Mesenchymal stem cell (in vitro differentiated cells and primary cell): ENCODE measurements around the gene SLC9A3.
A peak's percentile ranks its signal among the peaks of the same experiment; 100 is the strongest.

ENCODE experiments used
- DNase-seq: peaks from one replicate; pipeline ENCODE4 v3.0.0-alpha.2; 2013
- H2AFZ ChIP-seq: one replicate; pipeline ENCODE4 v1.6.1; 2013; ENCODE audit warnings: low read depth, mild to moderate bottlenecking, control low read depth, inconsistent platforms, low read length, moderate library complexity
- H2AK5ac ChIP-seq: 2 replicates; pipeline ENCODE4 v1.6.1; 2013; ENCODE audit warnings: low read length, moderate library complexity, mild to moderate bottlenecking, inconsistent platforms; ENCODE audit not compliant: severe bottlenecking
- H2BK120ac ChIP-seq: one replicate; pipeline ENCODE4 v1.6.1; 2013; ENCODE audit warnings: low read depth, mild to moderate bottlenecking, inconsistent platforms, low read length, moderate library complexity
- H2BK12ac ChIP-seq, 2 experiments: one replicate each; pipeline ENCODE4 v1.6.1; 2013; ENCODE audit warnings: inconsistent platforms in 2 of 2, low read length in 2 of 2, mild to moderate bottlenecking in 2 of 2, moderate library complexity in 2 of 2, control low read depth in 1 of 2
- H2BK15ac ChIP-seq: one replicate; pipeline ENCODE4 v1.6.1; 2013; ENCODE audit warnings: mild to moderate bottlenecking, low read depth, inconsistent platforms; ENCODE audit not compliant: poor library complexity, severe bottlenecking
- H2BK5ac ChIP-seq: 2 replicates; pipeline ENCODE4 v1.6.1; 2013; ENCODE audit warnings: low read depth, mild to moderate bottlenecking, low read length, control low read depth, inconsistent platforms; ENCODE audit not compliant: poor library complexity, severe bottlenecking
- H3K14ac ChIP-seq, 2 experiments: one replicate each; pipeline ENCODE4 v1.6.1; 2013; ENCODE audit warnings: inconsistent platforms in 2 of 2, low read length in 2 of 2, control low read depth in 1 of 2, mild to moderate bottlenecking in 1 of 2, moderate library complexity in 1 of 2
- H3K18ac ChIP-seq, 2 experiments: one replicate each; pipeline ENCODE4 v1.6.1; 2013; ENCODE audit warnings: inconsistent platforms in 2 of 2, low read length in 2 of 2, control low read depth in 1 of 2, low read depth in 1 of 2, mild to moderate bottlenecking in 1 of 2
- H3K23ac ChIP-seq, 2 experiments: one replicate each; pipeline ENCODE4 v1.6.1; 2013; ENCODE audit warnings: inconsistent platforms in 2 of 2, low read length in 2 of 2, mild to moderate bottlenecking in 2 of 2, moderate library complexity in 2 of 2, control low read depth in 1 of 2
- H3K27ac ChIP-seq: 2 replicates; pipeline ENCODE4 v1.5.1; 2013; ENCODE audit warnings: mild to moderate bottlenecking, moderate library complexity, low read length, control low read depth, inconsistent platforms; ENCODE audit not compliant: poor library complexity, severe bottlenecking
- H3K27me3 ChIP-seq, 2 experiments: 2 replicates each; pipeline versions ENCODE4 v1.6.1 to v1.7.0; 2013; ENCODE audit warnings: low read length in 2 of 2, mild to moderate bottlenecking in 2 of 2, moderate library complexity in 2 of 2, control low read depth in 1 of 2, inconsistent platforms in 1 of 2; ENCODE audit not compliant: control insufficient read depth in 1 of 2, insufficient read depth in 1 of 2
- H3K36me3 ChIP-seq, 2 experiments: 2 replicates each; pipeline versions ENCODE4 v1.6.1 to v1.7.0; 2013; ENCODE audit warnings: low read length in 2 of 2, control low read depth in 1 of 2, inconsistent platforms in 1 of 2, low read depth in 1 of 2, mild to moderate bottlenecking in 1 of 2; ENCODE audit not compliant: insufficient read depth in 2 of 2, control insufficient read depth in 1 of 2
- H3K4ac ChIP-seq, 2 experiments: one replicate each; pipeline ENCODE4 v1.6.1; 2013; ENCODE audit warnings: inconsistent platforms in 2 of 2, low read length in 2 of 2, mild to moderate bottlenecking in 2 of 2, moderate library complexity in 2 of 2, control low read depth in 1 of 2, low read depth in 1 of 2
- H3K4me1 ChIP-seq: 2 replicates; pipeline ENCODE4 v1.6.1; 2013; ENCODE audit warnings: low read depth, low read length, control low read depth; ENCODE audit not compliant: control insufficient read depth, insufficient read depth
- H3K4me2 ChIP-seq: 2 replicates; pipeline ENCODE4 v1.6.1; 2013; ENCODE audit warnings: low read length, mild to moderate bottlenecking, inconsistent platforms; ENCODE audit not compliant: poor library complexity, severe bottlenecking
- H3K4me3 ChIP-seq, 2 experiments: 2 replicates each; pipeline versions ENCODE4 v1.5.1 to v1.7.0; 2013; ENCODE audit warnings: low read length in 2 of 2, mild to moderate bottlenecking in 2 of 2, control low read depth in 1 of 2, low read depth in 1 of 2; ENCODE audit not compliant: insufficient read depth in 1 of 2
- H3K79me1 ChIP-seq: replicated peaks from 2 replicates; pipeline ENCODE4 v1.6.1; 2013; ENCODE audit warnings: mild to moderate bottlenecking, control low read depth, low read length, inconsistent platforms; ENCODE audit not compliant: poor library complexity, severe bottlenecking
- H3K9ac ChIP-seq: 2 replicates; pipeline ENCODE4 v1.7.0; 2013; ENCODE audit warnings: mild to moderate bottlenecking, low read length, moderate library complexity
- H3K9me3 ChIP-seq: 2 replicates; pipeline ENCODE4 v1.7.0; 2013; ENCODE audit warnings: mild to moderate bottlenecking, low read length; ENCODE audit not compliant: control insufficient read depth
- H4K8ac ChIP-seq: one replicate; pipeline ENCODE4 v1.6.1; 2013; ENCODE audit warnings: inconsistent platforms, mild to moderate bottlenecking, low read length, moderate library complexity
- H4K91ac ChIP-seq: one replicate; pipeline ENCODE4 v1.6.1; 2013; ENCODE audit warnings: mild to moderate bottlenecking, low read length, inconsistent platforms
- WGBS: methylation state at CpG from one replicate; pipeline ENCODE4 v1.1.7; 2013; ENCODE audit warnings: mixed read lengths; 5-methylcytosine and 5-hydroxymethylcytosine counted together

SLC9A3 gene

GRCh38 chr5:451587-452458, 72.4 kb downstream of the SLC9A3 start:
- 98% methylated on average over 5 of the region's 5 CpGs for WGBS
- H2BK12ac ChIP-seq = no peak overlapping the region
- no peak overlapping the region for H3K27ac ChIP-seq
- no peak overlapping the region for H4K91ac ChIP-seq
- peaks cover 52 to 94% of the 10 kb centered on the region in 2 experiments for H3K36me3 ChIP-seq
- no peak overlapping the region for H2BK5ac ChIP-seq
- no peak overlapping the region for H3K23ac ChIP-seq
- no peak overlapping the region for H3K4ac ChIP-seq
- peaks cover 56% of the 10 kb centered on the region for H3K79me1 ChIP-seq
- DNase-seq = no peak
- no peak overlapping the region for H3K4me2 ChIP-seq
- H3K27me3 ChIP-seq = no peaks in the 10 kb centered on the region
- H3K18ac ChIP-seq = no peak overlapping the region
- peak overlapping the region in 1 of 2 experiments; percentile 12 for H3K4me3 ChIP-seq
- H3K14ac ChIP-seq = no peak overlapping the region
- no peak overlapping the region for H2AK5ac ChIP-seq
- no peak overlapping the region for H3K9ac ChIP-seq
- peaks cover 1% of the 10 kb centered on the region for H3K4me1 ChIP-seq
- H2BK120ac ChIP-seq = no peak overlapping the region
- H4K8ac ChIP-seq = no peak overlapping the region
- H2BK15ac ChIP-seq = no peak overlapping the region
- H2AFZ ChIP-seq = no peak overlapping the region
- peaks cover 26% of the 10 kb centered on the region for H3K9me3 ChIP-seq

GRCh38 chr5:449151-449550, 75.1 kb downstream of the SLC9A3 start:
- H3K27me3 ChIP-seq = no peaks in the 10 kb centered on the region
- no peak overlapping the region for H2AK5ac ChIP-seq
- no peak overlapping the region for H2BK5ac ChIP-seq
- no peak overlapping the region for H3K4ac ChIP-seq
- H3K9ac ChIP-seq = no peak overlapping the region
- no peak overlapping the region for H2BK120ac ChIP-seq
- WGBS = 98% methylated on average over 4 of the region's 5 CpGs
- H3K27ac ChIP-seq = no peak overlapping the region
- H3K4me3 ChIP-seq = no peak overlapping the region
- DNase-seq = no peak
- no peak overlapping the region for H3K14ac ChIP-seq
- H3K18ac ChIP-seq = no peak overlapping the region
- no peak overlapping the region for H2AFZ ChIP-seq
- H3K4me2 ChIP-seq = no peak overlapping the region
- H3K79me1 ChIP-seq = peaks cover 54% of the 10 kb centered on the region
- H3K4me1 ChIP-seq = peaks cover 5% of the 10 kb centered on the region
- no peak overlapping the region for H2BK12ac ChIP-seq
- H3K23ac ChIP-seq = no peak overlapping the region
- H3K9me3 ChIP-seq = peaks cover 26% of the 10 kb centered on the region
- no peak overlapping the region for H4K91ac ChIP-seq
- no peak overlapping the region for H2BK15ac ChIP-seq
- no peak overlapping the region for H4K8ac ChIP-seq
- H3K36me3 ChIP-seq = peaks cover 46 to 81% of the 10 kb centered on the region in 2 experiments

GRCh38 chr5:448766-449090, 75.5 kb downstream of the SLC9A3 start:
- Histone ChIP-seq H2BK5ac (no peak overlapping the region), H3K4me1 (peaks cover 9% of the 10 kb centered on the region), H3K27me3 (no peaks in the 10 kb centered on the region), H3K9me3 (peaks cover 26% of the 10 kb centered on the region), H3K4me3 (no peak overlapping the region), H3K23ac (no peak overlapping the region), H4K8ac (no peak overlapping the region), H3K9ac (no peak overlapping the region), H2AK5ac (no peak overlapping the region), H3K4me2 (no peak overlapping the region), H2BK12ac (no peak overlapping the region), H3K79me1 (peaks cover 53% of the 10 kb centered on the region), H2BK15ac (no peak overlapping the region), H2AFZ (no peak overlapping the region), H3K18ac (no peak overlapping the region), H4K91ac (no peak overlapping the region), H3K27ac (no peak overlapping the region), H3K14ac (no peak overlapping the region), H3K4ac (no peak overlapping the region), H2BK120ac (no peak overlapping the region), H3K36me3 (peaks cover 41 to 77% of the 10 kb centered on the region in 2 experiments)
- no peak for DNase-seq
- 98% methylated on average over 12 of the region's 12 CpGs for WGBS

- H3K79me1 ChIP-seq = peaks cover 53% of the 10 kb centered on the region
- H3K27ac ChIP-seq = no peak overlapping the region
- H2AK5ac ChIP-seq = no peak overlapping the region
- H3K18ac ChIP-seq = no peak overlapping the region
- no peak for DNase-seq
- no peak overlapping the region for H2BK12ac ChIP-seq
- H4K91ac ChIP-seq = no peak overlapping the region
- H3K4me2 ChIP-seq = no peak overlapping the region
- H3K14ac ChIP-seq = no peak overlapping the region
- H2BK15ac ChIP-seq = no peak overlapping the region
- no peaks in the 10 kb centered on the region for H3K27me3 ChIP-seq
- H3K9ac ChIP-seq = no peak overlapping the region
- H3K4me3 ChIP-seq = no peak overlapping the region
- H3K4me1 ChIP-seq = peaks cover 13% of the 10 kb centered on the region
- WGBS = 93% methylated on average over 21 of the region's 21 CpGs
- H3K23ac ChIP-seq = no peak overlapping the region
- no peak overlapping the region for H2AFZ ChIP-seq
- peaks cover 36 to 71% of the 10 kb centered on the region in 2 experiments for H3K36me3 ChIP-seq
- no peak overlapping the region for H4K8ac ChIP-seq
- no peak overlapping the region for H2BK120ac ChIP-seq
- H3K9me3 ChIP-seq = peaks cover 24% of the 10 kb centered on the region
- H3K4ac ChIP-seq = no peak overlapping the region
- H2BK5ac ChIP-seq = no peak overlapping the region
Observed at GRCh38 chr5:448061-448765, 76.0 kb downstream of the SLC9A3 start.
